NB4 (cell line): ENCODE results near the gene LASP1NB.

Source experiments
- MYC ChIP-seq: IDR thresholded peaks from 2 replicates; pipeline ENCODE4 v1.6.1; 2011; ENCODE audit warnings: low read depth, low read length
- POLR2A ChIP-seq: IDR thresholded peaks from 2 replicates; pipeline ENCODE4 v1.6.1; 2011; ENCODE audit warnings: mild to moderate bottlenecking; ENCODE audit not compliant: insufficient read length; ENCODE audit errors: extremely low read depth
- TF ChIP-seq, protein P1 (sequence below): IDR thresholded peaks from one replicate; pipeline ENCODE4 v1.5.1; 2012; ENCODE audit warnings: low read depth, low read length
- TF ChIP-seq, protein P2 (sequence below): IDR thresholded peaks from 2 replicates; pipeline ENCODE4 v1.6.1; 2011; ENCODE audit warnings: low read depth, low read length

DNA sequence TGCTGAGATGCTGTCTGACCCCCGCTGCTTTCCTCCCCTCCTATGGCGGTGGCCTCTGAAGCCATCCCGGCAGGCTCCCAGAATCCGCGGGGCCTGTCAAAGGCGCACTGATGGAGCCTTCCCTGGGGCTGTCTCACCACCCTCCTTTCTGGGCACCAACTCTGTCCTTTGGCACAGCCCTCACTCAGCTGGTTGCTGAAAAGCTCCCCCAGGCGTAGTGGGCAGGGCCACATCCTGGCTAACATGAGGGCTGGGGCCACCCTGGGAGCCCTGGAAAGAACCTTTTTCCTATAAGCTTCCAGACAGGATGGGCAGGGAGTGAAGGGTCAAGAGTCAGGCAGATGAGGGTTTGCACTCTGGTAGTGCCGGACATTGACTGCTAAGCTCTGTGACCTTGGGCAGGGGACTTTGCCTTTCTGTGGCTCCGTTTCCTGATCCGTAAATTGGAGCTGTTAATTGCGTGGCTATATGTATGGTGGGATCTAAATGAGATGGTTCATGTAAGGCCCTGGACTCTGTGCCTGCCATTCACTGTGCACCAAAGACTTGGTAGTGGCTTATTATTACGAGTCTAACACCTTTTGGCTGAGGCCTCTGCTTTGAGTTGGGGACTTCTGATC, 27.6 kb upstream of the LASP1NB start:
- TF ChIP-seq, protein P1, sequence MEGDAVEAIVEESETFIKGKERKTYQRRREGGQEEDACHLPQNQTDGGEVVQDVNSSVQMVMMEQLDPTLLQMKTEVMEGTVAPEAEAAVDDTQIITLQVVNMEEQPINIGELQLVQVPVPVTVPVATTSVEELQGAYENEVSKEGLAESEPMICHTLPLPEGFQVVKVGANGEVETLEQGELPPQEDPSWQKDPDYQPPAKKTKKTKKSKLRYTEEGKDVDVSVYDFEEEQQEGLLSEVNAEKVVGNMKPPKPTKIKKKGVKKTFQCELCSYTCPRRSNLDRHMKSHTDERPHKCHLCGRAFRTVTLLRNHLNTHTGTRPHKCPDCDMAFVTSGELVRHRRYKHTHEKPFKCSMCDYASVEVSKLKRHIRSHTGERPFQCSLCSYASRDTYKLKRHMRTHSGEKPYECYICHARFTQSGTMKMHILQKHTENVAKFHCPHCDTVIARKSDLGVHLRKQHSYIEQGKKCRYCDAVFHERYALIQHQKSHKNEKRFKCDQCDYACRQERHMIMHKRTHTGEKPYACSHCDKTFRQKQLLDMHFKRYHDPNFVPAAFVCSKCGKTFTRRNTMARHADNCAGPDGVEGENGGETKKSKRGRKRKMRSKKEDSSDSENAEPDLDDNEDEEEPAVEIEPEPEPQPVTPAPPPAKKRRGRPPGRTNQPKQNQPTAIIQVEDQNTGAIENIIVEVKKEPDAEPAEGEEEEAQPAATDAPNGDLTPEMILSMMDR: no peak
- no peak for TF ChIP-seq POLR2A
- TF ChIP-seq, protein P2, sequence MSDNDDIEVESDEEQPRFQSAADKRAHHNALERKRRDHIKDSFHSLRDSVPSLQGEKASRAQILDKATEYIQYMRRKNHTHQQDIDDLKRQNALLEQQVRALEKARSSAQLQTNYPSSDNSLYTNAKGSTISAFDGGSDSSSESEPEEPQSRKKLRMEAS: no peak
- no peak for TF ChIP-seq MYC
